Urothelium cell line (cell line): Measurements from ENCODE around the gene TEX11.

Experiments used
- DNase-seq: peaks from one replicate; pipeline ENCODE4 v3.0.0; 2011; ENCODE audit warnings: low spot score, mixed read lengths
- FAIRE-seq: peaks from 2 replicates; lab custom pipeline; 2011; peaks lifted over from hg19 to GRCh38; lab: Jason Lieb, UNC

The TEX11 gene

GRCh38 chrX:70505451-70505841 is 403.1 kb downstream of the TEX11 start:
- FAIRE-seq = no peak
- DNase-seq = no peak

- DNase-seq = no peak
- no peak for FAIRE-seq
Observed at GRCh38 chrX:70504772-70505450, 403.6 kb downstream of the TEX11 start.

DNA sequence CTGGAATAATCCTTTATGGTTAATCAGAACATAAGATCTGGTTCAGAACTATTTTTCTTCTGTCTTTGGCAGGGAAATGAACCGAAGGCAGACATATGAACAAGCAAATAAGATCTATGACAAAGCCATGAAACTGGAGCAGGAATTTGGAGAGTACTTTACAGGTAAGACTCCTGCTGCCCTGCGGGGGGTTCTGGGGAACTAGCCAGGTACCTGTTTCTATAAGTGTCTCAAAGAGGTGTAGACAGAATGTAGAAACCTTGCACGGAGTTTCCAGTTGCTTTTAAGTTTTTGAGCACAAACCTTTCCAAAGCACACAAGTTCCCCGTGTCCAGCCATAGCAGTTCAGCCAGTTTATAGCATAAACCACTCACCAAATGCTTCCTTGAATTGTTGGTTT is 407.7 kb downstream of the TEX11 start:
- FAIRE-seq (no peak), DNase-seq (no peak)

DNA sequence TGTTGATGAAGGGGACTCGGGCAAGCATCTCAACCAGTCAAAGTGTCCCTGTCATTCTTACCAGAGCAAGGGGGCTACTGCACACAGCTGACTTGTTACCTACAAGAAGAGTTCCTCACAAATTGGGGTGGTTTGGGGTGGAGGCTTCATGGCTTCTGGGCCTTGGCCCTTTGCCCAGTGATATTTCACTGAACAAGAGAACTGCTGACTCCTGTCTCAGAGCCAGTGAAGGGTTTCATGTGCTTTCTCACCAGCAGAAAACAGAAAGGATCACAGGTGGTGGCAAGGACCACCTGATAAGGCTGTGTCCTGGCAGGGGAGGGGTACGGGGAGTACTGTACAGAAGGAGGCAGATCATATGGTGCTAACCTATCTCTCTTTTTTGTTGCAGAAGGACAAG is 410.4 kb downstream of the TEX11 start:
- no peak for DNase-seq
- FAIRE-seq = no peak

DNA sequence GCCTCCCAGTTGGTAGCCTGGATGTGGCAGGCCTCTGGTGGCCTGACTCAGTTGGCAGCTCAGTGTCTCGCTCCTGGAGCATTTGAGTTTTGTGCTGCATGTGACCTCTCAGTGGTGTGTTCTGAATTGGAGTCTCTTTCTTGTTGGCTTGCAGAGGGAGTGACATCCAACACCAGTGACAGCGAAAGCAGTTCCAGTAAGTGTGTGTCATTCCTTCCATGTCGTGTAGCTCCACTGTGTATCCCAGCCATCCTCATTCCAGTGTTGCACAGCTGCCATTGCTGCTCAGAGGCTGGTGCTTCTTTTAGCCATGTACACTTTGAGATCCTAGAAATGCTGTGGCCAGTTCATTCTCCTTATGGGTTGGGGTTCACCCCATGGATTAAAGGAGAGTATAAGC is 411.5 kb downstream of the TEX11 start:
- DNase-seq (no peak), FAIRE-seq (no peak)

DNA sequence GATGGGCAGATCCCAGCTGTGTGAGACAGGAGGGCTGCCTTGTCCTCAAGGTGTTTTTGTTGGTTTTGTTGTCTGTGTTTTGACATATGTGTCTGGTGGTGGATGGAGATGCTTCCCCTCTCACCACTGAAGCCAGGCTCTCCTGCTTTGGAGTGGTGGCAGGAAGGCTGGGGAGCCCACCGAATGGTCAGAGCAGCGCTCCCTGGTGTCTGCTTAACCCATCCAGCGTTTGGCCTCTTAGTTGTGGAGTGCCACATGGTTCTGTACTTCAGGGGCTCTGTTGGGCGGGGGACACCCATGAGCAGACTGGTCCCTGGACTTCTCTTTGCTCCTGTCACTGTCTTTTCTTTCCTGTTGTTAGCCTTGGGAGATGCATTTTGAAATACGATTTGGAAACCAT is 412.0 kb downstream of the TEX11 start:
- FAIRE-seq = no peak

DNA sequence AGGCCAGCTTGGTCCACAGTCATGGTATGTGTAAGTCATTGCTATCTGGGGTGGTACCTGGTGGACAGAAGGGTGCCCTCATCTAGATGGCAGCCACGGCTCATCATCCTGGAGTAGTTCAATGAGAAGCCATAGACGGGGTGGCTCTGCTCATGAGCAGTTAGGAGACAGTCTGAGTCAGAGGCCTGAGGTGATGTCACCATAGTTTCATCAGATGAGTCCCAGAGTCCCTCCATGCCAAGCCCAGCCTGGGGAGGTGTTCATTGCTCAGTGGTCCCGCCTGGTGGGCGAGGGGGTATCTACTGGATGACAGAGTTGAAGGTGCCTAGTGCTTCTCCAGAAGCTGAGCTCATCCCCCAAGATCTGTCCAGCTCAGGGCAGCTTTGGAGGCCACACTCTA is 414.1 kb downstream of the TEX11 start:
- no peak for FAIRE-seq
- DNase-seq = no peak

More for the DNA sequence above, 412.0 kb downstream of the TEX11 start:
- DNase-seq = no peak

DNA sequence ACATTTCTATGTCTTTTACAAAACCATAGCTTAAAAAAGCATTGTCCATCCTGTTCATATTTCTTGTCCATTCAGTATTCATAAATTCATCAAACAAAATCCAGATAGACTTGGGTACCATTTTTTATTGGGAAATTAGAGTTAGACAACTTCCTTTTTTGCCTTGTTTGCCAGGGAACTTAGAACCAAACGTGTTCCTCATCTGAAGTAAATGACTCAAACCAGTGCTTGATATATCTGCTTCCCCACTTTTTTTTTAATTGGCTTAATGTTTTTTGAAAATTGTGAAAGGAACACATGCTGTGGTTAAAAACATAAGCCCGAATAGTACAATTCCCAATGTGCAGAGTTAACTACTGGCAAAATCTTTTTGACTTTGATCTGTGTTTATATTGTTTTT is 419.7 kb downstream of the TEX11 start:
- FAIRE-seq (no peak), DNase-seq (no peak)

DNA sequence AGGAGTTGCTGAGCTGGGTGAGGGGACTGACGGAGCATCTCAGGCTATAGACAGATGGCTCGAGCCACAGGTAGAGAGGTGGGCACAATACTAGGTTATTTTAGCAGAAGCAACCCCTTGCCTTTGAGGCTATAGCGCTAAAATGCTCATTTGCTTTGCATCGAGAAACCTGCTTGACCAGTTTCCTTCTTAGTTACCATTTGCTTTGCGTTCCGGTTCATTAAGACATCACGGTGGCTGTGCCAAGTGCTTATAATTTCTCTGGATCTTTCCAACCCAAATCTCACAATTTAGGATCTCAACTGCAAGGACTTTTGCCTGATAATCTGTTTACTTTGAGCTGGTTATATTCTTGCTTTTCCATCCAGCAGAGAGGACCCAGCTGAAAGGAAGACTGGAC is 423.0 kb downstream of the TEX11 start:
- FAIRE-seq = no peak
- no peak for DNase-seq

GRCh38 chrX:70482300-70482699 is 426.2 kb downstream of the TEX11 start:
- DNase-seq = no peak
- no peak for FAIRE-seq

DNA sequence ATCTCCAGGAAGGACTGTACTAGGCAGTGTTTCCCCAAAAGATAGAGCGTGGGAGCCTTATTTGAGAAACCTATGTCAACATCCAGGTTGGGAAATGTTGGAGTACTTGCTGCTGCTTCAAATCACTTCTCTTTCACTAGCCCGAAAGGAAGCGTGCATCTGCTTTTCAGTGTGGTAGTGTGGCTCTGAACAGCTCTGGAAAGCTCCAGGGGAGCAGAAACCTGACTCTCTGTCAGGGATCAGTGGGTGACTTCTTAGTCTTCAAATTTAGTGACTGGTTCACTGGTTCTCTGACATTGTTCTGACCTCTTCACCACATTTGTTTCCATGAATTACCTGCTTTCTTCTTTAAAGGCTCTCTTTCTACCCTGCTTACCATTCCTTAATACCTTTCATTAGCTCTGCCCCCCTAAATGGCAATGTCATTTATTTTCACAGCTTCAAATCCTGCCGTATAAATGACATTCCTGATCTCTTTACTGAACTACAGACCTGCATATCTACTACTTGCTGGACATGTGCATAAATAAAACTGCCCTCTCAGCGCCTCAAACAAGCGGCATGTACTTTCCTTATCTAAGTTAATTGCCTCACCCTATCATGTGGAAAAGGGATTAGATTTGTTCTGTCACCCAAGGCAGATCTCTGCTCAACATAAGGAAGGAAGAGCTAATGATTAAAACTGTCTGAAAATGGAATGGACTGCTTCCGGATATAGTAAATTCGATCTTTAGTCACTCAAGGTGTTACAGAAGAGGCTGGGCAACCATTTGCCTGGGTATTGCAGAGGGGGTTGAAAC is 426.8 kb downstream of the TEX11 start:
- DNase-seq = no peak
- FAIRE-seq = no peak

- DNase-seq = no peak
Observed at GRCh38 chrX:70480660-70481018, 427.9 kb downstream of the TEX11 start.

GRCh38 chrX:70479922-70480659 is 428.4 kb downstream of the TEX11 start:
- FAIRE-seq (no peak), DNase-seq (no peak)

More at GRCh38 chrX:70480660-70481018, 427.9 kb downstream of the TEX11 start:
- no peak for FAIRE-seq

DNA sequence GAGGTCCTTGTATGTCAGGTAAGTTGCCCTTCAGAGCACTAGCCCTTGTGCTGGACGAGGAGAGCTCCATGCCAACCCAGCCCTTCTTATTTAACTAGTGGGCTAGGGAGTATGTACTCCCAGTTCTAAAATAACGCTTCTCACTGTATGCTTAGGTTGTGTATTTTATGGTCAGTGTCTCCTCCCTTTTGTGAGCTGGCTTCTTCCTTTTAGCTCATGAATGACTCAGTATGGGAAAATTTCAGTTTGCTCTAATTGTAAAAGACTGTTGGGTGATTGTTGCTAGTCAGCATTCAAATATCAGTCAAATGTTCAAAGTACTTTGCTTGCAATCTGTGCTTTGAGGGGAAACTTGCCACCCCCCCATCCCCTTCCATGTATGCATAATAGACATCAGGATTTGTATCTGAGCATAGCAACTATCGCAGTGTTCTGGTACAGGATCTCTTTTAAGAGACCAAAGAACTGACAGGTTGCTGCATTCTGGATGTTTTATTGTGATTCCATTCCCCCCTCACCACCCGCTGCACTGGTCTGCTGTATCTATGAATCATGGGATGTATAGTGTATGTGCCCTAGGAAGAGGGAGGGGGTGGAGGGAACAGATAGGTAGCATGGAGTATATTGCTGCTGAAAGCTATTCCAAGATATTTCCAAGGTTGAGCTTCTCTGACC is 429.1 kb downstream of the TEX11 start:
- no peak for FAIRE-seq
- peak; percentile 32 for DNase-seq
